Neural progenitor cell (in vitro differentiated cells): ENCODE results near the gene KRT24.

Source experiments
- EZH2phosphoT487 ChIP-seq: fragments of 200-600 bp; sonication (generic); IDR thresholded peaks from 2 replicates; pipeline ENCODE4 v1.6.1; 2017; ENCODE audit warnings: antibody characterized with exemption
- TF ChIP-seq, protein P1 (sequence below): fragments of 200-600 bp; sonication (generic); IDR thresholded peaks from 2 replicates; pipeline ENCODE4 v1.5.1; 2017; ENCODE audit warnings: antibody characterized with exemption, mild to moderate bottlenecking

DNA sequence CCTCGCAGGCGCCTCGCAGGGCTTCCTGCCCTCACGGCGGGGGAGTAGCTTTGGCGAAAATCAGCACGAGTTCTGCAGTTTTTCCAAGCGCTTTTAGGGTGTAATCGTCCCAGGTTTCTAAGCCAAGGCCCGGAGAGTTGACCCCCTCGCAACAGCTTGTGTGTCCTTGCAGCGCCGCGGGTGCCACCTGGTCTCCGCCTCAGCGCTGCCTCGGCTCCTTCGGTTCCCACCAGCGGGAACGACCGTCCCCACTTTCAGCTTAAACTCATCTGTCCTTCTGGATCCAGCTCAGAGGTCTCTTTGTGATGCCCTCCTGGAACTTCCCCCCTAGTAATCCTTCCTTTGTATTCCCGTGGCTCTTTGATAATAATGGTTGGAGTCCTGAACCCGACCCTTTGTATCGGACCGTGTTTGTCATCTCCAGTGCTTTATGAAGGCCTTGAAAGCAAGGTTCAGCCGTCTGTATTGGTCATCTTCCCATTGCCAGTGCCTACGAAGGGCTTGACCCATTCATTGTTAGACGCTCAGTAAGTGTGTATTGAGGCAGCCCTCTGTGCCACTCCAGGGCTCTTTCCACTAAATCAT lies 55.1 kb downstream of the KRT24 start:
- TF ChIP-seq EZH2phosphoT487 = no peak
- TF ChIP-seq, protein P1, sequence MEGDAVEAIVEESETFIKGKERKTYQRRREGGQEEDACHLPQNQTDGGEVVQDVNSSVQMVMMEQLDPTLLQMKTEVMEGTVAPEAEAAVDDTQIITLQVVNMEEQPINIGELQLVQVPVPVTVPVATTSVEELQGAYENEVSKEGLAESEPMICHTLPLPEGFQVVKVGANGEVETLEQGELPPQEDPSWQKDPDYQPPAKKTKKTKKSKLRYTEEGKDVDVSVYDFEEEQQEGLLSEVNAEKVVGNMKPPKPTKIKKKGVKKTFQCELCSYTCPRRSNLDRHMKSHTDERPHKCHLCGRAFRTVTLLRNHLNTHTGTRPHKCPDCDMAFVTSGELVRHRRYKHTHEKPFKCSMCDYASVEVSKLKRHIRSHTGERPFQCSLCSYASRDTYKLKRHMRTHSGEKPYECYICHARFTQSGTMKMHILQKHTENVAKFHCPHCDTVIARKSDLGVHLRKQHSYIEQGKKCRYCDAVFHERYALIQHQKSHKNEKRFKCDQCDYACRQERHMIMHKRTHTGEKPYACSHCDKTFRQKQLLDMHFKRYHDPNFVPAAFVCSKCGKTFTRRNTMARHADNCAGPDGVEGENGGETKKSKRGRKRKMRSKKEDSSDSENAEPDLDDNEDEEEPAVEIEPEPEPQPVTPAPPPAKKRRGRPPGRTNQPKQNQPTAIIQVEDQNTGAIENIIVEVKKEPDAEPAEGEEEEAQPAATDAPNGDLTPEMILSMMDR = no peak
